IMR-90 (cell line): ENCODE measurements around the gene GGT6. TPM values are rescaled to one million over a fixed set of nuclear protein-coding genes. Genes with fewer than 3 reads are reported as not detected.

Experiments
- ATAC-seq: fragments of 200-7000 bp; cut with Tn5 transposase; 2 replicates; pipeline ENCODE4 v1.9.1; 2020; ENCODE audit warnings: low read depth, mild to moderate bottlenecking, moderate library complexity
- BruUV-seq: library from RNA; stranded (reverse); fragments of 400-500 nt; replicated peaks from 2 replicates; lab custom pipeline; 2021; lab: Mats Ljungman, UMichigan
- CTCF ChIA-PET: fragments of 300-600 bp; formaldehyde crosslinking; extraction: SDS; loops from one replicate; lab custom pipeline; 2021; ENCODE audit warnings: antibody characterized with exemption; lab: Yijun Ruan, JAX
- POLR2A ChIA-PET: fragments of 300-600 bp; sonication (Branson Sonifier 250); formaldehyde crosslinking; loops from one replicate; lab custom pipeline; 2022; ENCODE audit warnings: antibody characterized with exemption; ENCODE audit not compliant: unreplicated experiment; lab: Charles Lee
- DNase-seq: peaks from one replicate; pipeline ENCODE4 v3.0.0; 2013
- H2AFZ ChIP-seq: replicated peaks from 2 replicates; pipeline ENCODE3; 2013; ENCODE audit warnings: low read length, mild to moderate bottlenecking; ENCODE audit not compliant: poor library complexity
- H2AK5ac ChIP-seq: 2 replicates; pipeline ENCODE4 v1.6.1; 2013; ENCODE audit warnings: low read depth, low read length, inconsistent platforms
- H2AK9ac ChIP-seq: replicated peaks from 2 replicates; pipeline ENCODE3; 2013; ENCODE audit warnings: mild to moderate bottlenecking, low read depth, low read length, moderate library complexity; ENCODE audit not compliant: poor library complexity
- H2BK120ac ChIP-seq: 2 replicates; pipeline ENCODE4 v1.6.1; 2013; ENCODE audit warnings: low read depth, low read length, inconsistent platforms
- H2BK15ac ChIP-seq: 3 replicates; pipeline ENCODE4 v1.6.1; 2013; ENCODE audit warnings: low read depth, low read length, inconsistent platforms
- H2BK20ac ChIP-seq: 2 replicates; pipeline ENCODE4 v1.6.1; 2013; ENCODE audit warnings: low read depth, mild to moderate bottlenecking, inconsistent platforms, low read length, moderate library complexity
- H2BK5ac ChIP-seq: 2 replicates; pipeline ENCODE4 v1.6.1; 2013; ENCODE audit warnings: mild to moderate bottlenecking, low read depth, low read length, inconsistent platforms; ENCODE audit not compliant: poor library complexity, severe bottlenecking
- H3K14ac ChIP-seq: replicated peaks from 2 replicates; pipeline ENCODE4 v1.6.1; 2013; ENCODE audit warnings: low read depth, low read length, inconsistent platforms
- H3K18ac ChIP-seq: 2 replicates; pipeline ENCODE4 v1.6.1; 2013; ENCODE audit warnings: low read depth, low read length, control low read depth
- H3K23ac ChIP-seq: 2 replicates; pipeline ENCODE4 v1.6.1; 2013; ENCODE audit warnings: low read depth, low read length, inconsistent platforms
- H3K27ac ChIP-seq: 2 replicates; pipeline ENCODE4 v1.5.1; 2013; ENCODE audit warnings: mild to moderate bottlenecking, control low read depth, low read length; ENCODE audit not compliant: insufficient read depth
- H3K27me3 ChIP-seq: 2 replicates; pipeline ENCODE4 v1.6.1; 2013; ENCODE audit warnings: low read length; ENCODE audit not compliant: control insufficient read depth, insufficient read depth
- H3K36me3 ChIP-seq: 2 replicates; pipeline ENCODE4 v1.6.1; 2013; ENCODE audit warnings: low read length, mixed read lengths; ENCODE audit not compliant: control insufficient read depth, insufficient read depth
- H3K4ac ChIP-seq: 2 replicates; pipeline ENCODE4 v1.6.1; 2013; ENCODE audit warnings: low read depth, low read length, inconsistent platforms
- H3K4me1 ChIP-seq: 2 replicates; pipeline ENCODE4 v1.6.1; 2013; ENCODE audit warnings: low read length, mixed read lengths; ENCODE audit not compliant: control insufficient read depth, insufficient read depth
- H3K4me2 ChIP-seq: 2 replicates; pipeline ENCODE4 v1.6.1; 2013; ENCODE audit warnings: low read depth, mild to moderate bottlenecking, control low read depth, low read length, moderate library complexity
- H3K4me3 ChIP-seq: 2 replicates; pipeline ENCODE4 v1.5.1; 2013; ENCODE audit warnings: low read depth, mild to moderate bottlenecking, control low read depth, low read length, moderate library complexity; ENCODE audit not compliant: insufficient read depth
- H3K56ac ChIP-seq: 2 replicates; pipeline ENCODE4 v1.6.1; 2013; ENCODE audit warnings: low read length, inconsistent platforms; ENCODE audit not compliant: insufficient read depth; ENCODE audit errors: extremely low read depth
- H3K79me1 ChIP-seq, 2 experiments: 2 replicates each; pipeline ENCODE4 v1.6.1; 2013; ENCODE audit warnings: low read length in 2 of 2, inconsistent platforms in 1 of 2, low read depth in 1 of 2
- H3K9ac ChIP-seq: 2 replicates; pipeline ENCODE4 v1.6.1; 2013; ENCODE audit warnings: low read depth, low read length, control low read depth
- H3K9me1 ChIP-seq: 2 replicates; pipeline ENCODE4 v1.6.1; 2013; ENCODE audit warnings: low read length, inconsistent platforms; ENCODE audit not compliant: insufficient read depth
- H3K9me3 ChIP-seq: 2 replicates; pipeline ENCODE4 v1.6.1; 2013; ENCODE audit warnings: low read length; ENCODE audit not compliant: control insufficient read depth, insufficient read depth
- H4K20me1 ChIP-seq: 2 replicates; pipeline ENCODE4 v1.6.1; 2013; ENCODE audit warnings: low read length, inconsistent platforms; ENCODE audit not compliant: insufficient read depth
- H4K5ac ChIP-seq: 2 replicates; pipeline ENCODE4 v1.6.1; 2013; ENCODE audit warnings: mild to moderate bottlenecking, low read depth, low read length, control low read depth
- H4K8ac ChIP-seq, 2 experiments: 2 replicates each; pipeline ENCODE4 v1.6.1; 2013; ENCODE audit warnings: low read depth in 2 of 2, low read length in 2 of 2, control low read depth in 1 of 2, inconsistent platforms in 1 of 2
- H4K91ac ChIP-seq: 2 replicates; pipeline ENCODE4 v1.6.1; 2013; ENCODE audit warnings: low read depth, low read length, inconsistent platforms; ENCODE audit not compliant: insufficient read depth
- CEBPB ChIP-seq: IDR thresholded peaks from 2 replicates; pipeline ENCODE4 v1.6.1; 2012; ENCODE audit warnings: low read depth, low read length, improper control_type of control experiment
- MAZ ChIP-seq: IDR thresholded peaks from 2 replicates; pipeline ENCODE4 v1.6.1; 2012; ENCODE audit warnings: low read depth, mild to moderate bottlenecking, low read length, improper control_type of control experiment, moderate library complexity, borderline replicate concordance
- NFE2L2 ChIP-seq: fragments of 150-350 bp; IDR thresholded peaks from 2 replicates; pipeline ENCODE4 v1.6.1; 2016; ENCODE audit warnings: low read depth, mild to moderate bottlenecking, low read length
- RCOR1 ChIP-seq: IDR thresholded peaks from 2 replicates; pipeline ENCODE4 v1.6.1; 2012; ENCODE audit warnings: mild to moderate bottlenecking, low read length, improper control_type of control experiment; ENCODE audit not compliant: insufficient replicate concordance
- RFX5 ChIP-seq: IDR thresholded peaks from 2 replicates; pipeline ENCODE4 v1.8.0; 2012; ENCODE audit warnings: low read depth, mild to moderate bottlenecking, low read length, moderate library complexity
- SMC3 ChIP-seq: fragments of 150-350 bp; IDR thresholded peaks from 2 replicates; pipeline ENCODE4 v1.6.1; 2016; ENCODE audit warnings: low read depth, mild to moderate bottlenecking, antibody characterized with exemption, low read length, moderate library complexity
- WGBS, 2 experiments: methylation state at CpG; one replicate each; pipeline versions ENCODE4 v1.1.5 to v1.1.7; 2013; ENCODE audit warnings: missing lambda C conversion rate in 2 of 2; ENCODE audit not compliant: insufficient read length in 1 of 2; ENCODE audit errors: extremely low coverage in 2 of 2; 5-methylcytosine and 5-hydroxymethylcytosine counted together
- dilution Hi-C: fragments of 300-500 bp; cut with HindIII; formaldehyde crosslinking; loops from one replicate; pipeline ENCODE4 v1.14.3; 2018; ENCODE audit warnings: low sequenced_read_pairs; ENCODE audit not compliant: unreplicated experiment
- in situ Hi-C: fragments of 300-500 bp; cut with MboI; formaldehyde crosslinking; loops from 3 replicates; pipeline ENCODE4 v1.14.3; 2019; ENCODE audit warnings: low sequenced_read_pairs, inconsistent platforms, mixed read lengths
- intact Hi-C: fragments of 100-400 bp; cut with micrococcal nuclease; formaldehyde crosslinking; loops from 2 replicates; pipeline ENCODE4 v1.10.0; 2022
- polyA plus RNA-seq, 3 experiments: library from polyadenylated mRNA; depleted of rRNA; stranded (reverse); fragments of >200 nt; gene quantifications; 2 replicates each; pipeline ENCODE4 v1.2.3, GENCODE V29; 2012; ENCODE audit warnings: low replicate concordance in 1 of 3
- total RNA-seq: library from RNA; depleted of rRNA; stranded (reverse); fragments of >200 nt; gene quantifications from 2 replicates; pipeline ENCODE4 v1.2.3, GENCODE V29; 2012
- TF ChIP-seq, protein P1 (sequence below): fragments of 150-350 bp; IDR thresholded peaks from 2 replicates; pipeline ENCODE4 v1.6.1; 2016; ENCODE audit warnings: low read depth, mild to moderate bottlenecking, low read length, moderate library complexity, borderline replicate concordance

GGT6 gene
- total and polyA plus RNA-seq, 2 of the 4 experiments (the other 2 are of a cell fraction), result not detected

DNA sequence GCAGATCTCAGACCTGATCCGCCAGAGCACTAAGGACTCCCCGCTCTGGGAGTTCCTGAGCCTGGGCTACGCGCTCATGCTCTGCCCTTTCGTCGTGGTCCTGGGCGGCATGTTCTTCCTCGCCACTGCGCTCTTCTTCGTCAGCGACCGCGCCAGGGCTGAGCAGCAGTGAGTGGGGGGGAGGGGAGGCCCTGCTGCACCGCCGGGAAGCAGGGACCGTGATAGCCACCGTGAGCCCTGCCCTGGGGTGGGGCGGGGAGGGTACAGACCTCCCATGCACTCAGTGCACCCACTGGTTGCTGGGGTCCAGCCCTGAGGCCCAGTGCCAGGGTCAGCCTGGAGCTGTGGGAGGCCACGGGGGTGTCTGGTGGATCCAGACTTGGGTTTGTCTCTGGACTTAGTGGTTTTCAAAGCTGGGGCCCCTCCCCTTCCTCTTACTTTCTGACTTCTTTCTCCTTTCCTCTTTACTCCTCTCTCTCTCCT lies 24.1 kb downstream of the GGT6 start:
- no peak overlapping the region for H2BK15ac ChIP-seq
- H3K56ac ChIP-seq, result no peak overlapping the region
- H2BK20ac ChIP-seq, result no peak overlapping the region
- H3K79me1 ChIP-seq, result no peaks in the 10 kb centered on the region
- H4K5ac ChIP-seq, result no peak overlapping the region; the same call in 1 of the 2 replicates
- dilution Hi-C loops (no loop called here), in situ Hi-C loops (no loop called here), intact Hi-C loops (loop anchor here (5.0 kb wide), 1 partner anchor 114 kb away; no protein-coding TSS in a partner anchor)
- no peak overlapping the region for H4K8ac ChIP-seq
- H2AK5ac ChIP-seq, result no peak overlapping the region
- H3K36me3 ChIP-seq, result peaks cover 24% of the 10 kb centered on the region
- H3K4me2 ChIP-seq, result peak overlapping the region; percentile 33; the same call in 1 of the 2 replicates
- no TSS peak for BruUV-seq
- no peak overlapping the region for H2AK9ac ChIP-seq
- H4K20me1 ChIP-seq, result peaks cover 9% of the 10 kb centered on the region
- POLR2A ChIA-PET, result no interaction called here
- no peak overlapping the region for H2BK120ac ChIP-seq
- no peak overlapping the region for H3K4me3 ChIP-seq
- peaks cover 6% of the 10 kb centered on the region; the same call in 1 of the 2 replicates for H3K27me3 ChIP-seq
- H4K91ac ChIP-seq, result no peak overlapping the region
- peaks cover 3% of the 10 kb centered on the region; the same call in 1 of the 2 replicates for H3K4me1 ChIP-seq
- CTCF ChIA-PET, result no interaction called here
- ATAC-seq, result peak; percentile 27
- 60% methylated on average over 3 of the region's 19 CpGs; no CpG with 5 or more reads in 1 of the 2 experiments for WGBS, 2 experiments
- TF ChIP-seq CEBPB, result no peak
- TF ChIP-seq NFE2L2, result no peak
- no peak for TF ChIP-seq RFX5
- no peak for TF ChIP-seq RCOR1
- no peak for TF ChIP-seq MAZ
- no peak for TF ChIP-seq SMC3
- TF ChIP-seq, protein P1, sequence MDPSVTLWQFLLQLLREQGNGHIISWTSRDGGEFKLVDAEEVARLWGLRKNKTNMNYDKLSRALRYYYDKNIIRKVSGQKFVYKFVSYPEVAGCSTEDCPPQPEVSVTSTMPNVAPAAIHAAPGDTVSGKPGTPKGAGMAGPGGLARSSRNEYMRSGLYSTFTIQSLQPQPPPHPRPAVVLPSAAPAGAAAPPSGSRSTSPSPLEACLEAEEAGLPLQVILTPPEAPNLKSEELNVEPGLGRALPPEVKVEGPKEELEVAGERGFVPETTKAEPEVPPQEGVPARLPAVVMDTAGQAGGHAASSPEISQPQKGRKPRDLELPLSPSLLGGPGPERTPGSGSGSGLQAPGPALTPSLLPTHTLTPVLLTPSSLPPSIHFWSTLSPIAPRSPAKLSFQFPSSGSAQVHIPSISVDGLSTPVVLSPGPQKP, result no peak
- no peaks in the 10 kb centered on the region for H3K9me3 ChIP-seq
- H3K4ac ChIP-seq, result no peak overlapping the region
- no peaks in the 10 kb centered on the region for H3K9me1 ChIP-seq
- H2BK5ac ChIP-seq, result no peak overlapping the region
- no peak overlapping the region for H2AFZ ChIP-seq
- H3K23ac ChIP-seq, result no peak overlapping the region
- DNase-seq, result no peak
- H3K9ac ChIP-seq, result no peak overlapping the region
- no peak overlapping the region for H3K18ac ChIP-seq
- no peak overlapping the region for H3K14ac ChIP-seq
- no peak overlapping the region for H3K27ac ChIP-seq
